ENCODE measurements around the gene GAB4. TPM values are rescaled to one million over a fixed set of nuclear protein-coding genes. Genes with fewer than 3 reads are reported as not detected.

GAB4 gene
- total RNA-seq (2016; rRNA removed; fragmentation: Illumina TruSeq; extraction: Trizol): not detected in 2 replicates
- not detected in 2 replicates for total RNA-seq (2016; cell fraction: cytosol; rRNA removed; fragmentation: Illumina TruSeq; extraction: Trizol; ENCODE audit: low read depth)
- not detected in 2 replicates for total RNA-seq (2016; cell fraction: insoluble cytoplasmic fraction; rRNA removed; fragmentation: Illumina TruSeq; extraction: Trizol)
- total RNA-seq (2016; cell fraction: membrane; rRNA removed; fragmentation: Illumina TruSeq; extraction: Trizol): not detected in 2 replicates
- not detected in 2 replicates for total RNA-seq (2016; cell fraction: nucleus; rRNA removed; fragmentation: Illumina TruSeq; extraction: Trizol)
- polyA plus RNA-seq (2011; rRNA removed): not detected in 2 replicates
- not detected in 2 replicates for polyA plus RNA-seq (2011; cell fraction: cytosol; rRNA removed)
- not detected in 2 replicates for polyA plus RNA-seq (2011; cell fraction: nucleus; rRNA removed)
- polyA plus RNA-seq (2012): not detected in 2 replicates
- polyA plus RNA-seq (2016; cell fraction: cytosol; fragmentation: Illumina TruSeq; extraction: Trizol; ENCODE audit: low read depth): not detected in 2 replicates
- not detected in 2 replicates for polyA plus RNA-seq (2016; cell fraction: insoluble cytoplasmic fraction; fragmentation: Illumina TruSeq; extraction: Trizol; ENCODE audit: low read depth)
- polyA plus RNA-seq (2016; cell fraction: membrane; fragmentation: Illumina TruSeq; extraction: Trizol; ENCODE audit: low read depth): not detected in 2 replicates
- polyA plus RNA-seq (2016; cell fraction: nucleus; fragmentation: Illumina TruSeq; extraction: Trizol; ENCODE audit: insufficient read depth, low read depth): not detected in 2 replicates
- not detected in 2 replicates for polyA minus RNA-seq (2011; rRNA and poly(A)+ RNA removed; ENCODE audit: low replicate concordance)
- not detected in 2 replicates for polyA minus RNA-seq (2011; cell fraction: cytosol; rRNA and poly(A)+ RNA removed)
- not detected in 2 replicates for polyA minus RNA-seq (2011; cell fraction: nucleus; rRNA and poly(A)+ RNA removed)
- Bru-seq, nascent RNA: not detected
- BruChase-seq, experiment 1, labeled RNA remaining after a 6-hour chase: not detected
- BruChase-seq, experiment 2, labeled RNA remaining after a 2-hour chase: percentile 1 among the genes with signal in this experiment
- long read RNA-seq, experiment 1: 0 reads
- long read RNA-seq, experiment 2: 0 reads

- Histone ChIP-seq H3K9ac (ENCODE audit: insufficient read depth, low read depth, low read length) (no peak within 1 kb of the TSS), H3K4me3 (replicated peaks in 1 of 3; ENCODE audit: insufficient read depth in 1 of 3, low read depth in 2 of 3, low read length in 3 of 3) (no peak within 1 kb of the TSS), H2AFZ (ENCODE audit: low read length) (no peak within 1 kb of the TSS), H3K27ac (ENCODE audit: extremely low read length, insufficient read depth, low read length) (no peak within 1 kb of the TSS), H3K36me3 (replicated peaks in 1 of 2; ENCODE audit: control insufficient read depth in 1 of 2, insufficient read depth in 2 of 2, low read length in 2 of 2) (no peaks in the 10 kb centered on the region), H3K27me3 (ENCODE audit: control insufficient read depth in 1 of 2, insufficient read depth in 2 of 2, low read length in 2 of 2) (no peaks in the 10 kb centered on the region), H3K9me3 (ENCODE audit: low read length) (no peaks in the 10 kb centered on the region), H3K79me2 (ENCODE audit: insufficient read depth, low read length) (no peaks in the 10 kb centered on the region), H4K20me1 (ENCODE audit: insufficient read depth, low read length) (no peaks in the 10 kb centered on the region), H3K4me1 (ENCODE audit: insufficient read depth, low read length) (no peaks in the 10 kb centered on the region), H3K4me2 (ENCODE audit: low read depth, low read length) (no peak within 1 kb of the TSS)
- DNase-seq (ENCODE audit: low spot score) (no peak), ATAC-seq (no peak), FAIRE-seq (no peak)
- CTCF ChIA-PET (ENCODE audit: low intra/inter-chr PET ratio, low total read pairs): no interaction called here
- POLR2A ChIA-PET: no interaction called here
- in situ Hi-C loops (cut with HindIII; ENCODE audit: extremely low pct_ligation_motif_present, low pct_unique_long_range_greater_than_20kb) (no loop called here), intact Hi-C loops (cut with micrococcal nuclease; ENCODE audit: unreplicated experiment) (no loop called here)
- 56% methylated on average over 47 of the region's 49 CpGs for WGBS (ENCODE audit: low lambda C conversion rate)
- TF ChIP-seq TOPORS (CRISPR knock-in tag; IDR thresholded peaks at IDR 0.05) (no peak), ZNF574 (CRISPR knock-in tag; IDR thresholded peaks at IDR 0.05) (no peak)
- BruUV-seq (replicated peaks): no TSS peak
Observed at GRCh38 chr22:17007852-17008731, at the start of gene GAB4. Gene GAB4 (minus strand): TSS chr22:17008222. CDS start chr22:17008114, 108 bp downstream.

All from HepG2 (cell line).